ENCODE measurements around the gene TMEM17. TPM values are rescaled to one million over a fixed set of nuclear protein-coding genes. Genes with fewer than 3 reads are reported as not detected.

TMEM17 gene
- total and polyA plus RNA-seq, 4 experiments from 2014 or later, result not detected

- no peaks in the 10 kb centered on the region for H3K36me3 ChIP-seq (ENCODE audit: insufficient read depth, low read length)
- Mint-ChIP-seq H3K27me3 (peaks cover 10 to 13% of the 10 kb centered on the region in 2 donors), H3K4me1 (peaks cover 5 to 7% (median 6%) of the 10 kb centered on the region in 4 donors), H3K27ac (peak overlapping the region in 1 of 7 donors; percentile 5), H3K4me3 (no peak overlapping the region), H3K36me3 (no peaks in the 10 kb centered on the region), H3K9me3 (no peaks in the 10 kb centered on the region)
- DNase-seq, result no peak
- CTCF ChIA-PET (ENCODE audit: partially characterized antibody), result interaction anchor here (0.5 kb wide), 1 partner anchor 8 kb away, joined by 3 read pairs; no protein-coding TSS in a partner anchor
- no peaks in the 10 kb centered on the region for H3K27me3 ChIP-seq (ENCODE audit: insufficient read depth, low read length)
- POLR2A ChIA-PET (ENCODE audit: partially characterized antibody), result no interaction called here
- H3K4me1 ChIP-seq (ENCODE audit: insufficient read depth, low read length), result peaks cover 9% of the 10 kb centered on the region
- no peak overlapping the region for H3K4me3 ChIP-seq (ENCODE audit: low read length in 2 of 2)
- H3K9me3 ChIP-seq (ENCODE audit: control insufficient read depth in 1 of 2, low read length in 2 of 2), result no peaks in the 10 kb centered on the region
- H3K27ac ChIP-seq (ENCODE audit: low read depth, low read length), result no peak overlapping the region
- intact Hi-C loops (cut with micrococcal nuclease), result no loop called here
Observed at GRCh38 chr2:62471404-62471803, 34.6 kb downstream of the TMEM17 start.

GRCh38 chr2:62469548-62469947 lies 36.4 kb downstream of the TMEM17 start:
- intact Hi-C loops (cut with micrococcal nuclease), result no loop called here
- CTCF ChIA-PET (ENCODE audit: partially characterized antibody), result interaction anchor here (1.6 kb wide), 1 partner anchor 12 kb away, joined by 6 read pairs; no protein-coding TSS in a partner anchor
- Mint-ChIP-seq H3K9me3 (no peaks in the 10 kb centered on the region), H3K36me3 (no peaks in the 10 kb centered on the region), H3K4me1 (no peaks in the 10 kb centered on the region), H3K27me3 (peaks cover 10 to 12% of the 10 kb centered on the region in 2 donors), H3K4me3 (no peak overlapping the region), H3K27ac (no peak overlapping the region)
- no peaks in the 10 kb centered on the region for H3K27me3 ChIP-seq (ENCODE audit: insufficient read depth, low read length)
- no peaks in the 10 kb centered on the region for H3K9me3 ChIP-seq (ENCODE audit: control insufficient read depth in 1 of 2, low read length in 2 of 2)
- no peak for DNase-seq
- POLR2A ChIA-PET (ENCODE audit: partially characterized antibody), result no interaction called here
- H3K4me3 ChIP-seq (ENCODE audit: low read length in 2 of 2), result no peak overlapping the region
- H3K27ac ChIP-seq (ENCODE audit: low read depth, low read length), result no peak overlapping the region
- peaks cover 1% of the 10 kb centered on the region for H3K4me1 ChIP-seq (ENCODE audit: insufficient read depth, low read length)
- no peaks in the 10 kb centered on the region for H3K36me3 ChIP-seq (ENCODE audit: insufficient read depth, low read length)

- Mint-ChIP-seq H3K27me3 (peaks cover 7 to 10% of the 10 kb centered on the region in 2 donors), H3K4me1 (no peaks in the 10 kb centered on the region), H3K9me3 (no peaks in the 10 kb centered on the region), H3K36me3 (no peaks in the 10 kb centered on the region), H3K4me3 (no peak overlapping the region), H3K27ac (no peak overlapping the region)
- ChIA-PET CTCF (ENCODE audit: partially characterized antibody) (interaction anchor here (1.6 kb wide), 1 partner anchor 12 kb away, joined by 6 read pairs; no protein-coding TSS in a partner anchor), POLR2A (ENCODE audit: partially characterized antibody) (no interaction called here)
- H3K9me3 ChIP-seq (ENCODE audit: control insufficient read depth in 1 of 2, low read length in 2 of 2), result no peaks in the 10 kb centered on the region
- no peaks in the 10 kb centered on the region for H3K4me1 ChIP-seq (ENCODE audit: insufficient read depth, low read length)
- intact Hi-C loops (cut with micrococcal nuclease), result no loop called here
- H3K36me3 ChIP-seq (ENCODE audit: insufficient read depth, low read length), result no peaks in the 10 kb centered on the region
- no peaks in the 10 kb centered on the region for H3K27me3 ChIP-seq (ENCODE audit: insufficient read depth, low read length)
- DNase-seq, result no peak
- H3K4me3 ChIP-seq (ENCODE audit: low read length in 2 of 2), result no peak overlapping the region
- no peak overlapping the region for H3K27ac ChIP-seq (ENCODE audit: low read depth, low read length)
Observed at GRCh38 chr2:62469114-62469513, 36.9 kb downstream of the TMEM17 start.

- intact Hi-C loops (cut with micrococcal nuclease), result no loop called here
- H3K4me3 Mint-ChIP-seq, result no peak overlapping the region
- H3K36me3 Mint-ChIP-seq, result no peaks in the 10 kb centered on the region
- Histone ChIP-seq H3K27ac (ENCODE audit: low read depth, low read length) (no peak overlapping the region), H3K27me3 (ENCODE audit: insufficient read depth, low read length) (no peaks in the 10 kb centered on the region), H3K9me3 (ENCODE audit: control insufficient read depth in 1 of 2, low read length in 2 of 2) (no peaks in the 10 kb centered on the region), H3K4me1 (ENCODE audit: insufficient read depth, low read length) (no peaks in the 10 kb centered on the region), H3K36me3 (ENCODE audit: insufficient read depth, low read length) (no peaks in the 10 kb centered on the region), H3K4me3 (ENCODE audit: low read length in 2 of 2) (no peak overlapping the region)
- ChIA-PET POLR2A (ENCODE audit: partially characterized antibody) (no interaction called here), CTCF (ENCODE audit: partially characterized antibody) (interaction anchor here (1.4 to 1.6 kb wide), 2 partner anchors 10 kb away, joined by 6 to 10 read pairs; no protein-coding TSS in a partner anchor)
- no peaks in the 10 kb centered on the region for H3K9me3 Mint-ChIP-seq
- no peak for DNase-seq
- no peaks in the 10 kb centered on the region for H3K4me1 Mint-ChIP-seq
- no peak overlapping the region for H3K27ac Mint-ChIP-seq
- peaks cover 5 to 6% of the 10 kb centered on the region in 2 donors for H3K27me3 Mint-ChIP-seq
Observed at GRCh38 chr2:62467475-62468321, 38.3 kb downstream of the TMEM17 start.

GRCh38 chr2:62467100-62467474 lies 38.9 kb downstream of the TMEM17 start:
- H3K9me3 ChIP-seq (ENCODE audit: control insufficient read depth in 1 of 2, low read length in 2 of 2), result no peaks in the 10 kb centered on the region
- H3K4me1 ChIP-seq (ENCODE audit: insufficient read depth, low read length), result no peaks in the 10 kb centered on the region
- Mint-ChIP-seq H3K4me3 (no peak overlapping the region), H3K9me3 (no peaks in the 10 kb centered on the region), H3K27ac (no peak overlapping the region), H3K27me3 (peaks cover 2 to 5% of the 10 kb centered on the region in 2 donors), H3K4me1 (no peaks in the 10 kb centered on the region), H3K36me3 (no peaks in the 10 kb centered on the region)
- H3K36me3 ChIP-seq (ENCODE audit: insufficient read depth, low read length), result no peaks in the 10 kb centered on the region
- intact Hi-C loops (cut with micrococcal nuclease), result no loop called here
- no peak for DNase-seq
- ChIA-PET CTCF (ENCODE audit: partially characterized antibody) (interaction anchor here (1.4 kb wide), 1 partner anchor 10 kb away, joined by 10 read pairs; no protein-coding TSS in a partner anchor), POLR2A (ENCODE audit: partially characterized antibody) (no interaction called here)
- H3K27ac ChIP-seq (ENCODE audit: low read depth, low read length), result no peak overlapping the region
- H3K4me3 ChIP-seq (ENCODE audit: low read length in 2 of 2), result no peak overlapping the region
- H3K27me3 ChIP-seq (ENCODE audit: insufficient read depth, low read length), result no peaks in the 10 kb centered on the region

GRCh38 chr2:62466503-62466854 lies 39.5 kb downstream of the TMEM17 start:
- ChIA-PET POLR2A (ENCODE audit: partially characterized antibody) (no interaction called here), CTCF (ENCODE audit: partially characterized antibody) (interaction anchor here (1.4 kb wide), 1 partner anchor 9 kb away, joined by 10 read pairs; no protein-coding TSS in a partner anchor)
- Mint-ChIP-seq H3K9me3 (no peaks in the 10 kb centered on the region), H3K36me3 (no peaks in the 10 kb centered on the region), H3K27ac (no peak overlapping the region), H3K4me3 (no peak overlapping the region), H3K27me3 (peaks cover 0 to 2% of the 10 kb centered on the region in 2 donors), H3K4me1 (no peaks in the 10 kb centered on the region)
- Histone ChIP-seq H3K27me3 (ENCODE audit: insufficient read depth, low read length) (no peaks in the 10 kb centered on the region), H3K4me1 (ENCODE audit: insufficient read depth, low read length) (no peaks in the 10 kb centered on the region), H3K4me3 (ENCODE audit: low read length in 2 of 2) (no peak overlapping the region), H3K27ac (ENCODE audit: low read depth, low read length) (no peak overlapping the region), H3K36me3 (ENCODE audit: insufficient read depth, low read length) (no peaks in the 10 kb centered on the region), H3K9me3 (ENCODE audit: control insufficient read depth in 1 of 2, low read length in 2 of 2) (no peaks in the 10 kb centered on the region)
- DNase-seq, result no peak
- intact Hi-C loops (cut with micrococcal nuclease), result no loop called here

- H3K9me3 ChIP-seq (ENCODE audit: control insufficient read depth in 1 of 2, low read length in 2 of 2), result no peaks in the 10 kb centered on the region
- H3K27ac Mint-ChIP-seq, result no peak overlapping the region
- intact Hi-C loops (cut with micrococcal nuclease), result no loop called here
- H3K4me1 ChIP-seq (ENCODE audit: insufficient read depth, low read length), result no peaks in the 10 kb centered on the region
- no peak overlapping the region for H3K4me3 ChIP-seq (ENCODE audit: low read length in 2 of 2)
- H3K27ac ChIP-seq (ENCODE audit: low read depth, low read length), result no peak overlapping the region
- no peaks in the 10 kb centered on the region for H3K36me3 Mint-ChIP-seq
- no peak for DNase-seq
- ChIA-PET POLR2A (ENCODE audit: partially characterized antibody) (no interaction called here), CTCF (ENCODE audit: partially characterized antibody) (interaction anchor here (1.4 kb wide), 1 partner anchor 9 kb away, joined by 10 read pairs; no protein-coding TSS in a partner anchor)
- H3K9me3 Mint-ChIP-seq, result no peaks in the 10 kb centered on the region
- H3K27me3 ChIP-seq (ENCODE audit: insufficient read depth, low read length), result no peaks in the 10 kb centered on the region
- H3K4me1 Mint-ChIP-seq, result no peaks in the 10 kb centered on the region
- H3K27me3 Mint-ChIP-seq, result peaks cover 0 to under 1% of the 10 kb centered on the region in 2 donors
- no peaks in the 10 kb centered on the region for H3K36me3 ChIP-seq (ENCODE audit: insufficient read depth, low read length)
- no peak overlapping the region for H3K4me3 Mint-ChIP-seq
Observed at GRCh38 chr2:62465741-62466502, 40.1 kb downstream of the TMEM17 start.

Measured in CD4-positive, alpha-beta memory T cell (primary cell).